ENCODE data around the gene EIF1AD. TPM values are rescaled to one million over a fixed set of nuclear protein-coding genes. Genes with fewer than 3 reads are reported as not detected.

EIF1AD gene
- total RNA-seq, 1 experiment from 2014 or later, result 55.2 TPM

DNA sequence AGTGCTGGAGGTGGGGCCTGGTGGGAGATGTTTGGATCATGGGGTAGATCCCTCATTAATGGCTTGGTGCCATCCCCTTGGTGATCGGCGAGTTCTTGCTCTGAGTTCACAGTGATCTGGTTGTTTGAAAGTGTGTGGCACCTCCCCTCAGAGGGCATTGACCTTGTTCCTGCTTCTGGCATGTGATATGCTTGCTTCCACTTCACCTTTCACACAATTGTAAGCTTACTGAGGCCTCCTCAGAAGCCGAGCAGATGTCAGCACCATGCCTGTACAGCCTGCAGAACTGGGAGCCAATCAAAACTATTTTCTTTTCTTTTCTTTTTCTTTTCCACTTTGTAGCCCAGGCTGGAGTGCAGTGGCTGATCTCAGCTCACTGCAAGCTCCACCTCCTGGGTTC lies 35.4 kb upstream of the EIF1AD start:
- Histone ChIP-seq H3F3A (ENCODE audit: insufficient read depth, low read depth) (0 out of 2 replicates have a peak, but pooled peaks cover 6% of the 10 kb centered on the region), H3K9me3 (ENCODE audit: insufficient read depth, low read depth) (no peaks in the 10 kb centered on the region), H3K36me3 (ENCODE audit: low read depth) (no peaks in the 10 kb centered on the region), H3K27ac (no peak overlapping the region), H3K27me3 (ENCODE audit: insufficient read depth, low read depth) (no peaks in the 10 kb centered on the region), H3K9me2 (ENCODE audit: insufficient read depth) (no peaks in the 10 kb centered on the region), H3K4me1 (replicated peaks; ENCODE audit: insufficient read depth) (no peaks in the 10 kb centered on the region), H3K79me2 (ENCODE audit: low read depth) (no peaks in the 10 kb centered on the region), H2AFZ (no peak overlapping the region), H3K4me2 (no peak overlapping the region), H3K4me3 (no peak overlapping the region), H4K20me1 (ENCODE audit: insufficient read depth) (no peaks in the 10 kb centered on the region)
- TF ChIP-seq, protein P1, sequence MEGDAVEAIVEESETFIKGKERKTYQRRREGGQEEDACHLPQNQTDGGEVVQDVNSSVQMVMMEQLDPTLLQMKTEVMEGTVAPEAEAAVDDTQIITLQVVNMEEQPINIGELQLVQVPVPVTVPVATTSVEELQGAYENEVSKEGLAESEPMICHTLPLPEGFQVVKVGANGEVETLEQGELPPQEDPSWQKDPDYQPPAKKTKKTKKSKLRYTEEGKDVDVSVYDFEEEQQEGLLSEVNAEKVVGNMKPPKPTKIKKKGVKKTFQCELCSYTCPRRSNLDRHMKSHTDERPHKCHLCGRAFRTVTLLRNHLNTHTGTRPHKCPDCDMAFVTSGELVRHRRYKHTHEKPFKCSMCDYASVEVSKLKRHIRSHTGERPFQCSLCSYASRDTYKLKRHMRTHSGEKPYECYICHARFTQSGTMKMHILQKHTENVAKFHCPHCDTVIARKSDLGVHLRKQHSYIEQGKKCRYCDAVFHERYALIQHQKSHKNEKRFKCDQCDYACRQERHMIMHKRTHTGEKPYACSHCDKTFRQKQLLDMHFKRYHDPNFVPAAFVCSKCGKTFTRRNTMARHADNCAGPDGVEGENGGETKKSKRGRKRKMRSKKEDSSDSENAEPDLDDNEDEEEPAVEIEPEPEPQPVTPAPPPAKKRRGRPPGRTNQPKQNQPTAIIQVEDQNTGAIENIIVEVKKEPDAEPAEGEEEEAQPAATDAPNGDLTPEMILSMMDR (conservative IDR thresholded peaks at IDR 0.05), result no peak
- TF ChIP-seq EZH2 (IDR thresholded peaks at IDR 0.05; ENCODE audit: low read depth), result no peak
- no peak for DNase-seq
- CTCF ChIA-PET, result no interaction called here
- intact Hi-C loops (cut with micrococcal nuclease; ENCODE audit: unreplicated experiment), result no loop called here
- POLR2A ChIA-PET (ENCODE audit: unreplicated experiment), result interaction anchor here (0.6 to 0.7 kb wide), 2 partner anchors 14 to 24 kb away, joined by 3 to 11 read pairs; no protein-coding TSS in a partner anchor
- BruUV-seq (replicated peaks), result no TSS peak

DNA sequence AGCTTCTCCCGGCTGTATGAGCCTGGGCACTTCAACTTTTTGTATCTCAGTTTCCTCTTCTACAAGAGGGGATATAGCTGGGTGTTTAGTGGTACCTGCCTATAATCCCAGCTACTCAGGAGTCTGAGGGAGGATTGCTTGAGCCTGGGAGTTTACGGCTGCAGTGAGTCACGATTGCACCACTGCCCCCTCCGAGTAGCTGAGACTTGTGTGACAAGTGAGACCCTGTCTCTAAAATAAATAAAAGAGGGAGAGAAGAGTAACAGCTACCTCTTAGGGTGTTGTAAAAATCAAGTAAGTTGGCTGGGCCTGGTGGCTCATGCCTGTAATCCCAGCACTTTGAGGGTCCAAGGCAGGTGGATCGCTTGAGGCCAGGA lies 34.4 kb upstream of the EIF1AD start:
- intact Hi-C loops (cut with micrococcal nuclease; ENCODE audit: unreplicated experiment), result no loop called here
- H3K27ac ChIP-seq, result no peak overlapping the region
- POLR2A ChIA-PET (ENCODE audit: unreplicated experiment), result no interaction called here

DNA sequence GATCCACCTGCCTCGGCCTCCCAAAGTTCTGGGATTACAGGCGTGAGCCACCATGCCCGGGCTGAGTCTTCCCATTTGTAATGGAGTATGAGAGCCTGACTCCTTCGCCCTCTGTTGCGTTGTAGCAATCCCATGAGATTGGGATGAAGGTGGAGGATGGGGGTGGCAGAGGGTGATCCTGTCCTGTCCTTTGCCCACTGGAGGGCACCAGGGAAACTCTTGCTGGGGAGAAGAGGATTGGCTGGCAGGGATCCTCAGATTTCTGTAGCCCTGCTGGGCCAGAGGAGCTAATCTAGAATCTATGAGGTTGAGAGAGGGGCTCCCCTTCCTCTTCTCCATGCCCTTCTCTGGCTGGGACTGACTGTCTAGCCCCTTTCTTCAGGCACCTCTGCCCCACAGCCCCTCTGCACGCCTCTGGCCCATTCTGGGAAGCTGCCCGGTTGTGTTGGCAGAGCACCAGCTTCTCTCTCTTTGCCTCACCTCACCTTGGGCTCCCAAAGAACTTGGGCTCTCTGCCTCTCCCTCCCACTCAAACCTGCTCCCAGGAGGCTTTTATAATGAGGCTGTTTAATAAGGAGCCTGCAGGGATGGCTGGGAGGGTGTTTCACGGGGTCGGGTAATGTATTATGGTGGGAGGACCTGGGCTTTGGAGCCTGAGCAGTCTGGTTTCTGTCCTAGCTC lies 33.8 kb upstream of the EIF1AD start:
- Histone ChIP-seq H2AFZ (no peak overlapping the region), H3K79me2 (ENCODE audit: low read depth) (no peaks in the 10 kb centered on the region), H3K4me3 (no peak overlapping the region), H3K9me3 (ENCODE audit: insufficient read depth, low read depth) (no peaks in the 10 kb centered on the region), H3F3A (ENCODE audit: insufficient read depth, low read depth) (peaks cover 15% of the 10 kb centered on the region; the same call in 1 of the 2 replicates), H3K4me2 (no peak overlapping the region), H3K9me2 (ENCODE audit: insufficient read depth) (no peaks in the 10 kb centered on the region), H3K36me3 (ENCODE audit: low read depth) (no peaks in the 10 kb centered on the region), H3K4me1 (replicated peaks; ENCODE audit: insufficient read depth) (no peaks in the 10 kb centered on the region), H4K20me1 (ENCODE audit: insufficient read depth) (no peaks in the 10 kb centered on the region), H3K27me3 (ENCODE audit: insufficient read depth, low read depth) (no peaks in the 10 kb centered on the region), H3K27ac (no peak overlapping the region)
- TF ChIP-seq, protein P1 (conservative IDR thresholded peaks at IDR 0.05), result no peak
- TF ChIP-seq EZH2 (IDR thresholded peaks at IDR 0.05; ENCODE audit: low read depth), result no peak
- CTCF ChIA-PET, result interaction anchor here (0.5 kb wide), 1 partner anchor 35 kb away, joined by 5 read pairs; no protein-coding TSS in a partner anchor
- POLR2A ChIA-PET (ENCODE audit: unreplicated experiment), result interaction anchor here (0.7 kb wide), 1 partner anchor 149 kb away, joined by 4 read pairs; no protein-coding TSS in a partner anchor
- DNase-seq, result no peak
- intact Hi-C loops (cut with micrococcal nuclease; ENCODE audit: unreplicated experiment), result no loop called here
- BruUV-seq (replicated peaks), result no TSS peak

More for the DNA sequence above, 34.4 kb upstream of the EIF1AD start:
- H3K36me3 ChIP-seq (ENCODE audit: low read depth), result no peaks in the 10 kb centered on the region
- no peaks in the 10 kb centered on the region for H3K79me2 ChIP-seq (ENCODE audit: low read depth)
- H4K20me1 ChIP-seq (ENCODE audit: insufficient read depth), result no peaks in the 10 kb centered on the region
- H3F3A ChIP-seq (ENCODE audit: insufficient read depth, low read depth), result peaks cover 10% of the 10 kb centered on the region; the same call in 1 of the 2 replicates
- H2AFZ ChIP-seq, result no peak overlapping the region
- no peak overlapping the region for H3K4me2 ChIP-seq
- no peaks in the 10 kb centered on the region for H3K9me3 ChIP-seq (ENCODE audit: insufficient read depth, low read depth)
- no peaks in the 10 kb centered on the region for H3K9me2 ChIP-seq (ENCODE audit: insufficient read depth)
- no peaks in the 10 kb centered on the region for H3K4me1 ChIP-seq (replicated peaks; ENCODE audit: insufficient read depth)
- H3K4me3 ChIP-seq, result no peak overlapping the region
- no peaks in the 10 kb centered on the region for H3K27me3 ChIP-seq (ENCODE audit: insufficient read depth, low read depth)
- CTCF ChIA-PET, result interaction anchor here (0.5 kb wide), 1 partner anchor 35 kb away, joined by 5 read pairs; no protein-coding TSS in a partner anchor
- no peak for TF ChIP-seq EZH2 (IDR thresholded peaks at IDR 0.05; ENCODE audit: low read depth)
- TF ChIP-seq, protein P1 (conservative IDR thresholded peaks at IDR 0.05), result no peak
- BruUV-seq (replicated peaks), result no TSS peak
- no peak for DNase-seq

Data from PC-9 (cell line).